HEK293T (cell line): ENCODE results near the gene ARMH3.

ENCODE experiments used
- ELF4 ChIP-seq: fragments of 450-650 bp; IDR thresholded peaks from 2 replicates; pipeline ENCODE4 v1.6.1; 2017; ENCODE audit warnings: antibody characterized with exemption
- SP1 ChIP-seq: fragments of 450-650 bp; IDR thresholded peaks from 2 replicates; pipeline ENCODE4 v1.6.1; 2017
- SUZ12 ChIP-seq: fragments of 450-650 bp; IDR thresholded peaks from 2 replicates; pipeline ENCODE4 v1.6.1; 2016; ENCODE audit warnings: mild to moderate bottlenecking

DNA sequence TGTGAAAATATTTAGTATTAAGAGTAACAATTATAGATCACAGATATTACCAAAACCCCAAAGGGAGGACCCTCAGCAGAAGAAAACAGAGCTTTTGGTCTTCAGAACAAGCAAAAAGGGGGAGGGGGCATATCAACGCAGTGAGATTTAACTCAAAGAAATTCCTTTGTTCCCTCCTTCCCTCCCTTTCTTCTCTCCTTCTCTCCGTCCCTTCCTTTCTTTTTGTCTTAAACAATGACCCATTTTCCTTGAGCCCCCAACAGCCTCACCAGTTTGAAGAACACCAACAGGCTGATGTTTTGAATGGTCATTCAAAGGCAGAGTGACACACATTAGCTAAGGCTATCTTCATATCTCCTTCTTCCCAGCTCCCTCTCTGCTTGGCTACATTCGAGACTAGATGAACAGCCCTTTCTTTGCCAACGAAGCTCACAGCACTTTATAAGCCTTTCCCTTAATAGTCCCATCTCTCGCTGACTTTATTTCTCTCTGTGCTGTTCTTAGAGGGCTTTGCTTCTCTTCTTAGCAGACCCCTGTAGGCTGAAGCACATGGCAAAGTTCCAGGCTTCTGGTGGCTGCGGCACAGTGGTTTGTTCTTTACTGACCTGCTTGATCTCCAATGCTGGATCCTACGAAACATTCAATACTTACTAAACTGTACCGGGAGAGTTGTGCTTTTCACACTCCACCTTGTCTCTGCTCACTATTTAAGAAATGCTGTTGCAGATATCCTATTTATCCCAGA lies 136.8 kb downstream of the ARMH3 start:
- TF ChIP-seq ELF4 = no peak
- TF ChIP-seq SP1 = no peak
- TF ChIP-seq SUZ12 = no peak
